HG02763 (cell line): ENCODE data around the gene BCORL1.

Experiments
- ATAC-seq: cut with Tn5 transposase; IDR thresholded peaks from one replicate; pipeline ENCODE4 v1.9.1; 2021; ENCODE audit warnings: mild to moderate bottlenecking, moderate library complexity; ENCODE audit not compliant: unreplicated experiment

BCORL1 gene

DNA sequence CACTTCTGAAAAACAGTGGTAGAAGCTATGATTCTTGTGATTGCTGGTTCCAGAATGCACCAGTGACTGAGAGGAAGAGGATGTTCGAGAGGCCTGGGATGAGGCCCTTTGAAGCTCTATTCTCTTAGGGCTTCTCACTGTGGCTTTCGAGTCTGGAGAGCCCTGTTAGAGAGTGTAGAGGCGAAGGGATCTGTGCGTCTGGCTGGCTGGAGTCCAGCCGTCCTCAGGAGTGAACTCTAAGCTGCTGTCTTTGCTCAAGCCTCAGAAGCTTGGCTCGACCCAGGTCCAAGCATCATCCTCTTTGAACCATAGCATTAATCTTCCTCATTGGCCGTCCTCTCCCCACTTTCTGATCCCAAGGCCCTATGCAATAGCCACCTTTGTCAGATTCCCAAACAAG lies 76.2 kb downstream of the BCORL1 start:
- ATAC-seq: no peak

DNA sequence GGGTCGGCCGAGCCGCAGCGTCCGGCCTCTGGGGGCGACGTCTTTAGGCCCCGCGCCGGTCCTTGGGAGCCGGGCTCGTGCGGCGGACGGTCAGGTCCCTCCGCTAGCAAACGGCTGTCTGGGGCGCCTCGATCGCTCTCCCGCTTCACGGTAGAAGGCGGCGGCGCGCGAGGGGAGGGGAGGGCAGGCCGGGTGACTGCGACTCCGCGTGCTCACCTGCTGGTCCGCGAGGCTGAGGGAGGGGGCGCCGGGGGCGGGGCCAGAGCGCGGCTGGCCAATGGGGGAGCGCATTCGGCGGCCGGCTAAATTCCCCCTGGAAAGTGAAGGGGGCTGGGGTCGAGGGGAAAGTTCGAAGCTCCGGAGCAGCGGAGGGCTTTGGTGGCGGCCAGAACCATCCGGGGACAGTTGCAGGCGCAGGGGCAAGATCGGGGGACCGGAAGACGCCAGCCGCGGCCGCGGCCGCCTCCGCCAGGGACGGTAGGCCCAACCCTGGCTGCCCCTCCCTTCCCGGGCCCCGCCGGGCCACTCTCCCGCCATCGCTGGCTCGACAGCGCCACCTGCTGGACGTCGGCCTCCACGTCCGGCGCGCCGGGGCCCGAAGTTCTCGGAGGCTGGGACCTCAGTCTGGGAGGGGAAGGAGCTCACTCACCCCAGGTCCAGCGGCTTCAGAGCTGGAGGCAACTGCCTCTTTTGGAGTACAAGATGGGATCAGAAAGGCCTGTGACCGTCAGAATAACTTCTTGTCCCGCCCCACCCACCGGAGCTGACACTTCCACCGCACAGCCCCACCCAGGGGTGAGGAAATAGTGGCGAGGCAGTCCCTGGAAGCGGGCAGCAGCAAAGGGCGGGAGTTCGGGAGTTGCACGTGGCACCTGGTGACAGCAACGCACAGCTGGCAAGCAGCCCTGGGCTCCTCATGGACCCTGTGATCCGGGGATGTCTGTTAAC lies 78.0 kb downstream of the BCORL1 start:
- peak; percentile 88 for ATAC-seq

DNA sequence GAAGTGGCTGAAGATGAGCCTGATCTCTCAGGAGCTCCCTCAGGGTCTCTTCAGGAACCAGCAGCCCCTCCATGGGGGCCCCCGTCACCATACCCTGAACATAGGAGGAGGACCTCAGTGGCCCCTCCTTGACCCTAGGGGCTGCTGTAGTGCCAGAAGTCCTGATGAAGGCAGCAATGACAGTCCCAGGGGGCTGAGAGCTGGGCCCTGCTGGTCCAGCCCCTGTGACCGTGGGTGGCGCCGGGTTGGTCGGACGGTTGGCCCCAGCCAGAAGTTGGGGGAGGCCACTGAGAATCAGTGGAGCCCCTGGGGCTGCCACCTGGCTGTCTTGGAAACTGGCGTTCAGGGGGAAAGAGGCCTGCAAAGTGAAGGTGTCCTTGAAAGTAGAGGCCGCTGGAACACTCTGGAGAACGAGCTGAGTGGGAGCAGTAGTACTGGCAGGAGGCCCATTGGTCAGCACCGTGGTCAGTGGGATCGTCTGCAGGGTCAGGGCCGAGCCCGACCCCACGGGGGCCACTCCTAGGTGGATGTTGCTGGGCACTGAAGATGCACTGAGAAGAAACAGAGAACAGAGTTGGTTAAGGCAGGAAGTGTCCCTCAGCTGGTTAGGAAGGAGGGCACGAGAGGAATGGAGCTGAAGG lies 84.7 kb downstream of the BCORL1 start:
- ATAC-seq: no peak

DNA sequence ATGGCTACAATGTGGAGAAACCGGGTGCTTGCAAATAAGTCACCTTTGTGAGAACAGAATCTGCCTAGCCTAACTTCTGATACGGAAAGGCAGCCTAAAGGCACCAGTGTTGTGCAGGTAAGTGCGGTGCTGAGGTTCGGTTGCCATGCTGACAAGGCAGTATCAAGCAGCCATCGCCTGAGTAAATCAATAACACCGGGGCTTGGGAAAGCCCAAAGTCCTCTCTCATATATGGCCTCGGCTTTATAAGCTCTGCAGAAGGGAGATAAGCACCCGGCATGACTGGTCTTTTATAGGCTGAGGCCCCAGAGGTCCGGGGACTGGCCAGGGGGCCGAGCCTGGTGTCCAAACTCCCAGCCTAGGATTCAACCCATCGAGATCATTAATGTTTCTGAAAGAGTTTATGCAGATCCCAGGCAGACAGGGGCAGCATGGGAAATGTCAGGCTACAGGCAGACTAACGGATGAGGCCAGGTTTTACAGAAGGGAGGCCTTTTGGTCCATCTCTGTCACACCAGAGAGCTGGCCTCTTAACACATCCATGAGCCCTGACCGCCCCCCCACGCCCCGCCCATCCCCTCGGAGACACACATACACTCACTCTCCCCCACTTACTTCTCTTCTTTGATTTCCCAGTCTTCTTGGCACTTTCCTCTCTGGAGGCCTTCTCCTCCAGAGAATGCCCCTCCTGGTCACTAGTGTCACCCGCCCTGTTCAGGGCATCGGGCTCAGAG lies 89.3 kb downstream of the BCORL1 start:
- ATAC-seq: no peak

DNA sequence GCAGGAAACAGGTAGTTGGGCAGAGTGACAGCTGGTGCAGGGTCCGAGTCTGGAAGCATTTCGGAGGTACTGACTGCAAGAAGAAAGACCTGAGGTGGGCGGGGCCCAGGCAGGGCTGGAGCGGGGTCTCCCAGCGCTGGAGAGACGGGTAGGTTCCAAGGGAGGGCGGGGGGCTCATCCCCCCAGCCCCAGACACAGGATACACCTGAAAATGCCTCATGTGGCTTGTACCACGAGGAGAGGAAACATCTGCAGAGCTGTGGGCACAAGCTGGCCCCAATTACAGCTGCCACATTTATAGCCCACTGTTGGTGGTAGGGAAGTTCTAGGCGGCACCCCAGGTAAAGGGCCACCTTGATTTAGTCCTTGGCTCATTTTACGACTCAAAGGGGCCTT lies 89.9 kb downstream of the BCORL1 start:
- ATAC-seq: no peak

DNA sequence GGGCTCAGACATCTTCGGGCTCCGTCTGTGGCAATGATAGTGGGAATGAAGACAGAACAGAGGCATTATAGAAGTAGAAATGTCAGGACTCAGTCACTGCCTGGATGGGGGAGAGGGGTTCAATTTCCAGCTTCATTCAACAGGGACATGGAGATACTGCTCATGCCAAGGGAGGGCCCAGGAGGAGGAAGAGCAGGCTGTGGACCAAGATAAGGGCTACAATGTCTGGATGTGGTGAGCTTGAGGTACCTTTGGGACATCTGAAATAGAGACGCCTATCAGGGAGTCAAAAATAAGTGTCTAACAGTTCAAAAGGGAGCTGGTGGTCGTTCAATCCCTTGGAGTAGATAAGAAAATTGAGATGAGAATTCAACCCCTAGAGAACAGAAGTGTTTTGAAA lies 93.3 kb downstream of the BCORL1 start:
- no peak for ATAC-seq

DNA sequence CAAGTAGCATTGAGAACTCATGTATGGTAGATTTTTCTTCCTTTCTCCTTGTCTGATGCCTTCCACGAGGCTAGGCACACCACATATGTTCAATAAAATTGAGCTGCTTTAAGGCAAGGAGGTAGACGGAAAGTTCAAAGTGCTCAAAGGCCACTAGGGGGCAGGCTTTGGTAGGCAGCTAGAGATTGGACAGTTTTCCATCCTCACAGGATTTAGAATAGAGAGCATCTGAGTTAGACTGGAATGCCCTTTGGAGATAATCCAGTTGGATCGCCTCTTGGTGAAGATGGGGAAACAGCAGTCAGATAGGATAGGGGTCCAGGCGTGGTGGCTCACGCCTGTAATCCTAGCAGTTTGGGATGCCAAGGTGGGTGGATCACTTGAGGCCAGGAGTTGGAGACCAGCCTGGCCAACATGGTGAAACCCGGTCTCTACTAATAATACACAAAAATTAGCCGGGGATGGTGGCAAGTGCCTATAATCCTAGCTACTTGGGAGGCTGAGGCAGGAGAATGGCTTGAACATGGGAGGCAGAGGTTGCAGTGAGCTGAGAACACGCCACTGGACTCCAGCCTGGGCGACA lies 97.5 kb downstream of the BCORL1 start:
- no peak for ATAC-seq

DNA sequence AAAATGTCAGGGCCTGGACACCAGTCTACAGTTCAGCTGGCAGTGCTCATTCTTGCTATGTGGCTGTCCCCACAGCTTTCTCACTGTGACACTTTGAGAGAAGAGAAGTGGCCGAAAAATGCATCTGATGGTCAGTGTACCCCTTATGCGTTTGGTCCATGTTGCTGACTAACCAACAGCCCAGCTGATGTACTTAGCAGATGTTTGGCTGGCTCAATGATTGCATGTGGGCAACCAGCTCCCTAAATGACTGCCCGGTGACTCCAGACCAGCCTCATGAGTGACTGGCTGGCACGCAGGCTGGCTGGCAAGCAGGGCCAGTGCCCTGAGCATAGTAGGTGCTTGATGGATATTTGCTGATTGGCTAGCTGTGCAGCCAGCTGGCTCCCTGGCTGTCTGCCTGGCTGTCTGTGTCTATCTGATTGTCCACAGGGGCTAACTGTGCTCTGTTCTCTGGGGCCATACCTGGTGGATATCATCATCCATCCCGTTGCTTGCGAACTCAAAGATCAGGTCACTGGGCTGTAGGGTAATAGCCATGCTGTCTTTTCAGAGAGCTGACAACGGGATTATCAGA lies 98.4 kb downstream of the BCORL1 start:
- no peak for ATAC-seq

DNA sequence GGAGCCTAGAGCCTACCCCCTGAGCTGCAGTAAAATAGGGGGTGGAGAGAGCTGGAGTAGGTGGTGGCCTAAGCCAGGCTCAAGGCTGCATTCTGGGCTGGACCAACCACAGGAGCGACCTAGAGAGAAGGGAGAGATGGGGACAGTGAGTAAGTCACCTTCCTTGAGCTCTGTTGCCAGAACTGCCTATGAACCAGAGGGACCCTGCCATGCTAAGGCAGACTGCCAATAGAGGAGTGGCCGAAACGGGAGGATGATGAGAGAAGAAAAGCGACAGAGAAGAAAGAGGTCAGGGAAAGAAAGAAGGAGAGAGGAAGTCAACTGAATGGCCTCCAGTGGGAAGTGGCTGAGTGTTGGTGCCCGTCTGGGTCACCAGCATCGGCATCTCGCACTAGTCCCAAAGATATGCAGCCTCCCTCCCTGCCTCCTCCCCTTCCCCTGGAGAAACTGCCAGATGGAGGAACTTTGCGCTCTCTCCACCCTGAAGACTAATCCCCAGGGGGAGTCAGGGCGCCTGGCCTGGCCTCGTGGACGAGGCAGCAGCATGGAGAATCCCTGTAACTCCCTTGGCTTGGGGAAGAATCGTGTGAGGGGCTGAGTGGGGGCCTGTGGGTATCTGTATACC lies 99.1 kb downstream of the BCORL1 start:
- ATAC-seq: no peak

DNA sequence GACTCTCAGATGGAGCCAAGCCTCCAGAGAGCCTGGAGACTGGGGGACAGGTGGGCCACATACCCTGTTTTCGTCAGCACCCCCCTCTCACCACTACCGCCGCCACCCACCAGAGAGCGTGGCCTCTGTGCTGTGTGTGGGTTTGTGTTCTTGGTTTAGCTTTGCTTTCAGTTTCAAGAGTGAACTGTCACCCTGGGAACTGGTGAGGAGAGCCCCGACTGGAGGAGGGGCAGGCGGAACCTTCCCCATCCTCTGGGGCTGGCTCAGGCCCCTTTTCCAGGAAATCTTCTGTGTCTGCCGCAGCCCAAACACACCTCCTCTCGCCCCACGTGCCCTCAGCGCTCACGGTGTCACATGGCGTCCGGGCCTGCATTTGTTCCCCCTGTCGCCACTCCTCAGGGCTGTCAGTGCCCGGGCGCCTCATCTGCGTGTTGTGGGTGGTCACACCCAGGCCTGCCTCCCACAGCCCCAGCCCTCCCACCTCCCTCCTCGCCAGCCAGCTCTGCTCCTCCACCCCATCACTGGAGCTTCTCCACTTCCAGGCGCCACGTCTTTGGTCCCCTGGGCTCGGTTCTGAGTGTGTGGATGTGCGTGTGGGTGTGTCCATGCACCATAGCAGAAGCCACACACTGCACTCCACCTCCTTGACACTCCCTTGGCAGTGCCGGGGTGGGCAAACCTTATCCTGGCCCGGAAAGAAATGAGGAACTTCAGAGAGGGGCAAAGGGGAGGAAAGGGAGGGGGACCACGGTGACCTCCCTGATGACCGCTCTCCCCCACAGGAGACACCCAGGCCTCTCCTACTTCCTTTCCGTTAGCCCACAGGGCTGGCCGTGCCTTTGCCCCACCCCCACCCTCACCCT lies 100.0 kb downstream of the BCORL1 start:
- ATAC-seq: peak; percentile 61

DNA sequence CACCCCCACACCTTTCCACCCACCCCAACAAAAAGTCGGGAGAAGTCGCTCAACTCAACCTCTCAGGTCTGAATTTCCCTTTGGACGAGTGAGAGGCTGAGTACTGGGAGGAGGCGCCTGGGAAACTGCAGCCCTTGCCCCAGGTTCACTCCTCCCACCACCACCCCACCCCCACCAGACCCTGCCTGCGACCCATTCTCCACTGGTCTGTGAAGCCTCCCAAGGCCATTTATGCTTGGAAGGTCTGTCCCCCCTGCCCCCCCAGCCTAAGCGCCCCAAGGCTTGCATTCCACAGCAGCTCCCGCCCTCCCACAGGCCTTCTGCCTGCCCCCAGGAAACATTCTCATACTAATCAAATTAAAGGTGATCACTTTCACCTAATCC lies 100.7 kb downstream of the BCORL1 start:
- ATAC-seq: no peak

DNA sequence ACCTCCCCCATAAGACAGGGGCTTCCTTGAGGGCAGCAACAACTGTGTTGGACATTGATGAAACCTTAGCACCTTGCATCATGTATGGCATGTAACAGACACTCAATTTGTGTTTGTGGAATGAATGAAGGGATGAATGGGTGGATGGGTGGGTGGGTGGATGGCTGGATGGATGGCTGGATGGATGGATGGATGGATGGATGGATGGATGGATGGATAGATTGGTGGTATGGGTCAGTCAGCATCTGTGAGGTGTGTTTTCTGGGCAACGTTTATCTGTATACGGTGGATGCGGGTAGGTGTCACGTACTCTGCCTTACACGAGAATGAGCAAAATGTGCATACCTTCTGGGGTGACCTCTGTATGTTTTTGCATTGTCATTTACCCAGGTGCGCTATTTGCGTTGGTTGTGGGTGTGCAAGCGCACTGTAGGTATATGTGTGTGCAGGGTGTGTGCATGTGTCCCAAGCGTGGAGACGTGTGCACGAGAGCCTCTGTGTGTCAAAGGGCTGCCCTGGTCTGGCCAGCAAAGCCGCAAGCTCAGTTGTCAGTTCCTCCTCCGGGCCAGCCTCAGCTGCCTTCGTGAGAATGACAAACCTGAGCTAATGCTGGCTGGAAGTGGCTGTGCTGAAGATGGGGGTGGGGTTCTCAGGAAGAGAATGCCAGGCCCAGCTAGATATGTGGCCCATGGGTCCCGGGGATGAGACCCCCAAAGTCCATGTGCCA lies 101.4 kb downstream of the BCORL1 start:
- no peak for ATAC-seq

DNA sequence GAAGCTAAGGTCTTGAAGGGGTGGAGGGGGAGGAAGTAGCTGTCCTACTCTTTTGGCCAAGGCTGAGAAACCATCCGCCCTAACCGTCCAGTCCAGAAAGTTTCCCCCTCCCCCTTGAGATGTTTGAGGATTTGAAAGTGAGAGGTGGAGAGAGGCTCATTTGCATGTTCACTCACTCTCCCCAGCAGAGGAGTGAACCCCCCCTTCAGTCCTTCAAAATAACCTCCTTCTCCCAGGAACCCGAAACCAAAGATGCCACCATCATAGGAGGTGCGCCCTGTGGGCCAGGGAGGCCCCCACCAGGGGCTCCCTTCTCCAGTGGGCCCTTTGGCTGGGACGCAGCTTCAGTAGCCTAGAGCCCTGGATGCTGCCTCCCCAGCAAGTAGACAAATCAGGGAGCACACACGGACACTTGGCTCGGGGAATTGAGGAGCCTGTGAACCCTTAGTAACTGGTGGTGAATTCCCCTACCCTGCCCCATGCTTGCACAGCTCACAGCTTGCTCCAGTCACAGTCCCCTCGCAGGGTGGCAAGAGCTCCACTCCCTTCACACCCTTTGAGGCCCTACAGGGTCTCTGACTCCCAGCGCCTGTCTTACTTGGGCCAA lies 102.3 kb downstream of the BCORL1 start:
- peak; percentile 32 for ATAC-seq

DNA sequence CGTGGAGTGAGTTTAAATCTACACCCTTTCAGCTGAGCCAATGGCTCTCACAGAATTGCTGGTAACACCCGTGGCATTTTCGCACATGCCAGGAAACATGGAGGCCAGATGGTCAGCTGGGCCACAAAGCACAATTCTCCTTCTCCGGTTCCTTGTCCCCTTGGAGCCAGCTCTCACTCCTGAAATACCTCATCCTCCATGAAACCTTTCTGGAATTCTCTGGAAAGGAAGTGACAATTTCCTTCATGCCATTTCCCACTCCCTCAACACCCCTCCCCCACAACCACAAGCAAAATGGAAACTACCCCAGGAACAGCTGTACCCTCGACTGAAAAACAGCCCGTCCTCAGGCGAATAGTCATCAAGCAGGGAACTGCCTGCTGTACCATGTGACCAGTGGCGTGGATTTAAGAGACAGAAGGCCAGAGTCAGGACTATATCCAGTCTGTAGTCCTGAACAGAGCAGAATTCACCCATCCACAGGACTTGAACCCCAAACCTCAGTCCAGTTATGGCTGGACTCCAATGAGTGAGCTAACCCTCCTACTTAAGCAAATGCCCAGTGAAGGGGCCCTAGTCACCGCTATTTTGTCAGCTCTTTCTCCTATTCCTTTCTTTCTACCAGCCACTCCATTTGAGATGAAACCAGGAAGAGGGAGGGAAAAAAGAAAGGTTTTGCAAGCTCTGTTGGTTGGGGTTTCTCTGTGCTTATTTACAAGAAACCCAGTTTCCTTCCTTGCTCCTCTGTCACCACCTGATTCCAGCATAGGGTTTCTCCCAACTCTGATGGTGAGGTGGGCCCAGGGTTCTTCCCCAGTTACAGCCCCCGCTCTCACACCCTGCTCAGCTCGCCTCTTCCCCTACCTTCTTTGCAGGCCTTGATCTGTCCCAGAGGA lies 103.4 kb downstream of the BCORL1 start:
- no peak for ATAC-seq

DNA sequence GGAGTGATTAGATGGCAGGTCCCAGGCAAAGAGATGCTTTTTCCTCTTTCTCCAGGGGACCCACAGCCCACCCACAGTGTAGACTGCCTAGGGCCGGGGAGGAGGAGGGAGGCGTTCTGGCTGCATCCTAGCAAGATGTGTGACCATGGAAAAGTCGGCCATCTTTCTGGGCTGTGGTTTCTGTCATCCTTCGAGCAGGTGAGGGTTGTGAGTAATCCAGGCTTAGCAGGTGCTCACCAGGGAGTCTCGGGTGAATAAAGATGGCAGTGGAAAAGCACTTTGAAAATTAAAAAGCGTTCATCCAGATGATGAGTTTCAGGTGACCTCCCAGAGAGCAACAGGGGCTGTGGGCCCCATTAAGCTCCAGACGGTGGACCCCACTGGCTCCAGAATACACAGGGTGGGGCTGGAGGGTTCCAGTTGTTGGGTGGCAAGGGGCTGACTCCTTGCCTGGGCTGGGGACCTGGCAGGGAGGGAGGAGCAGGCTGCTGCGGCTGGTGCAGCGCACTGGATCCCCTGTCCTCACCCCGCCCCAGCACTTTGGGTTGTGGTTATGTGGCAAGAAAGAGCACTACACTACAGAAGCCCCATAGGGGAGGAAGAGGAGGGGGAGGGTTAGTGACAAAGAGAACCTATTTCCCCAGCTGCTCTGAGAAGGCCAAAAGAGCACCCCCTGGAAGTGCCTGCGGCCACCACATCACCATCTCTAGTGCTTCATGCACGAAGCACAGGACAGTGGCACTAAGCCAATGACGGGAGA lies 104.2 kb downstream of the BCORL1 start:
- peak; percentile 37 for ATAC-seq

DNA sequence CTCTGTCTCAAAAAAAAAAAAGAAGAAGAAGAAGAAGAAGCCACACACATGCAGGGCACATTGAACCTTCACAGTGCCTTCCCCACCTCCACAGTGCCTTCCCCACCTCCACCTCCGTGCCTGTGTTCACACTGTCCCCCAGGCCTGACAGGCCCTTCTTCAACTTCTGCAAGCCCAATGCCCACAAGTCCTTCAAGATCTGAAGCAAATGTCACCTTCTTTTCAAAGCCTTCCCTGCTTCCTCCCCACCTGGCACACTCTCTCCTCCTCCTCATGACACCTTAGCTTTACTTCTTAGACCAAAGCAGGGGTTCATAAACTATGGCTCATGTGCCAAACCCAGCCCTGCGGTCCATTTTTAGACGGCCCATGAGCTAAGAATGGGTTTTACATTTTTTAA lies 107.9 kb downstream of the BCORL1 start:
- ATAC-seq: no peak
